Aorta (tissue), 5 donors: ENCODE results near the gene MYO7A. TPM values are rescaled to one million over a fixed set of nuclear protein-coding genes. Genes with fewer than 3 reads are reported as not detected.
A peak's percentile ranks its signal among the peaks of the same experiment; 100 is the strongest.

Experiments used
- ATAC-seq: fragments of 200-7000 bp; cut with Tn5 transposase; one replicate; pipeline ENCODE4 v1.9.1; 2022; ENCODE audit warnings: moderate library complexity; ENCODE audit not compliant: low FRiP score
- DNase-seq, 2 donors: peaks; one replicate each; pipeline ENCODE4 v3.0.0-alpha.2; 2020
- H3K27ac ChIP-seq, 2 donors: one replicate each; pipeline ENCODE4 v1.5.1; 2013; ENCODE audit warnings: low read length in 2 of 2, mild to moderate bottlenecking in 2 of 2, moderate library complexity in 2 of 2, control low read depth in 1 of 2, inconsistent platforms in 1 of 2, low read depth in 1 of 2
- H3K27me3 ChIP-seq, 2 donors: one replicate each; pipeline ENCODE4 v1.6.1; 2013; ENCODE audit warnings: control low read depth in 1 of 2, low read length in 1 of 2, mild to moderate bottlenecking in 1 of 2, moderate library complexity in 1 of 2; ENCODE audit not compliant: insufficient read depth in 2 of 2, control insufficient read depth in 1 of 2
- H3K36me3 ChIP-seq, 2 donors: one replicate each; pipeline ENCODE4 v1.6.1; 2013; ENCODE audit warnings: control low read depth in 1 of 2, low read length in 1 of 2, mild to moderate bottlenecking in 1 of 2; ENCODE audit not compliant: insufficient read depth in 2 of 2, control insufficient read depth in 1 of 2
- H3K4me1 ChIP-seq, 2 donors: one replicate each; pipeline ENCODE4 v1.6.1; 2013; ENCODE audit warnings: low read length in 2 of 2, control low read depth in 1 of 2, mild to moderate bottlenecking in 1 of 2, moderate library complexity in 1 of 2; ENCODE audit not compliant: insufficient read depth in 2 of 2, control insufficient read depth in 1 of 2
- H3K4me3 ChIP-seq, 2 donors: one replicate each; pipeline ENCODE4 v1.5.1; 2013; ENCODE audit warnings: low read length in 2 of 2, control low read depth in 1 of 2, mild to moderate bottlenecking in 1 of 2
- H3K9me3 ChIP-seq: one replicate; pipeline ENCODE4 v1.6.1; 2013; ENCODE audit warnings: mild to moderate bottlenecking, low read length; ENCODE audit not compliant: control insufficient read depth
- WGBS, 2 donors: extraction: QIAGEN DNeasy Blood & Tissue Kit; methylation state at CpG; one replicate each; pipeline ENCODE4 v1.1.7; 2013; 5-methylcytosine and 5-hydroxymethylcytosine counted together
- intact Hi-C, 2 donors: fragments of 100-400 bp; cut with DNase I; formaldehyde crosslinking; loops; one replicate each; pipeline versions ENCODE4 v1.14.2 to v1.15.0; 2022
- polyA plus RNA-seq, 2 donors: library from polyadenylated mRNA; stranded (reverse); fragments of 200-250 nt; gene quantifications; one replicate each; pipeline ENCODE4 v1.2.3, GENCODE V29; 2013
- total RNA-seq, 2 donors: library from RNA; stranded (reverse); fragmentation: NEBNext Ultra II Directional; extraction: Animal tissue kit (Norgen Biotek cat#: 25700); gene quantifications; one replicate each; pipeline ENCODE4 v1.2.1, GENCODE V29; 2021
- donor health status: healthy with polysubstance abuse.
- donor health status: Bipolar disorder and iron deficiency.
- donor health status: DM: no; HTN: no; CAD: no.
- donor health status: DM: no; HTN: no; CAD: no.
- donor health status: DM: yes; HTN: yes; CAD: no.

The MYO7A gene
- total and polyA plus RNA-seq, 4 donors: 1.9 to 27.9 (median 6.9) TPM

DNA sequence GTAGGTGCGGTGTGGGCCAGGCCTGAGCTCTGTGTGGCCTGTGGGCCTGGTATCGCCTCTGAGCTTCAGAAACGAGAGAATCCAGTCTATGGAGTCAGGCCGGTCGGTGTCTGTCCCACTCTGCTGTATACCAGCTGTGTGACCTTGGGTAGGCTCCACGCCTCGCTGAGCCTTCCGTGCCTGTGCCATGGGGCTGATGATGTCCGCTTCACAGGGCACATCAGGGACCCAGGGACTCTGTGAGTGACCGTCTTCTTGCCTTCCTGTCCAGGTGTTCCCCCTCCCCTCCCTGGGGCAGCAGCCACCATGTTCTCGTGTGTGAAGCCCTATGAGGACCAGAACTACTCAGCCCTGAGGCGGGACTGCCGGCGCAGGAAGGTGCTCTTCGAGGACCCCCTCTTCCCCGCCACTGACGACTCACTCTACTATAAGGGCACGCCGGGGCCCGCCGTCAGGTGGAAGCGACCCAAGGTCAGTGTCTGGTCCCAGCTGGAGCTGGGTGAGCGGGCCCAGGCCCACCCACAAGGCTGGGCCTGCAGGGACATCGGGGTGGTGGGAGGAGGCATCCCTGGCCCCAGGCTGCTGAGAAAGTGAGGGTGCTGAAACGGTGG, 43.4 kb upstream of the MYO7A start:
- no peak overlapping the region for H3K4me3 ChIP-seq
- no peaks in the 10 kb centered on the region for H3K9me3 ChIP-seq
- ATAC-seq (no peak), DNase-seq (peak; percentile 32 to 63)
- no peak overlapping the region for H3K27ac ChIP-seq
- no peaks in the 10 kb centered on the region for H3K27me3 ChIP-seq
- WGBS, 2 donors: 94 to 95% methylated on average over 24 to 25 of the region's 25 CpGs
- intact Hi-C loops: no loop called here
- H3K4me1 ChIP-seq: no peaks in the 10 kb centered on the region
- H3K36me3 ChIP-seq: no peaks in the 10 kb centered on the region

DNA sequence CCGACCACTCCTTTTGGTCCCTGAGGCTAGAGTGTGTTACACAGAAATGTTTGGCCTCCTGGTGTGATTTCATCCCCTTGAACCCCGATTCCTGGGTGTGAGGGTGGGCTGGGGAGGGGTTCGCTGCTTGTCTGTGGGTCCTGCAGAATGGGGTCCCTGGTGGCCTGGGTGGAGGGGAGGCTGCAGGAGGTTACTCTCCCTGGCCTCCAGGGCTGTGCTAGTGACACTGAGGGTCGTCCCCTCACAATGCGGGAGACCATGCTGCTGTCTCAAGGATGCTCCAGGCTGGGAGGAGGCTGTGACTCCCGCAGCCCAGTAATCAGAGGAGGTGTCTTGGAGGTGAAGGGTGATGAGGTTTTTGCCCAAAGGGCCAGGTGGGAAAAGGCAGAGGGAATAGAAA, 42.4 kb upstream of the MYO7A start:
- H3K4me3 ChIP-seq: no peak overlapping the region
- no peak for ATAC-seq
- DNase-seq: peak in 1 of 2 donors; percentile 59
- intact Hi-C loops: no loop called here
- no peak overlapping the region for H3K27ac ChIP-seq
- H3K9me3 ChIP-seq: no peaks in the 10 kb centered on the region
- no peaks in the 10 kb centered on the region for H3K36me3 ChIP-seq
- no peaks in the 10 kb centered on the region for H3K4me1 ChIP-seq
- no peaks in the 10 kb centered on the region for H3K27me3 ChIP-seq
- 95 to 96% methylated on average over 6 of the region's 6 CpGs for WGBS, 2 donors

DNA sequence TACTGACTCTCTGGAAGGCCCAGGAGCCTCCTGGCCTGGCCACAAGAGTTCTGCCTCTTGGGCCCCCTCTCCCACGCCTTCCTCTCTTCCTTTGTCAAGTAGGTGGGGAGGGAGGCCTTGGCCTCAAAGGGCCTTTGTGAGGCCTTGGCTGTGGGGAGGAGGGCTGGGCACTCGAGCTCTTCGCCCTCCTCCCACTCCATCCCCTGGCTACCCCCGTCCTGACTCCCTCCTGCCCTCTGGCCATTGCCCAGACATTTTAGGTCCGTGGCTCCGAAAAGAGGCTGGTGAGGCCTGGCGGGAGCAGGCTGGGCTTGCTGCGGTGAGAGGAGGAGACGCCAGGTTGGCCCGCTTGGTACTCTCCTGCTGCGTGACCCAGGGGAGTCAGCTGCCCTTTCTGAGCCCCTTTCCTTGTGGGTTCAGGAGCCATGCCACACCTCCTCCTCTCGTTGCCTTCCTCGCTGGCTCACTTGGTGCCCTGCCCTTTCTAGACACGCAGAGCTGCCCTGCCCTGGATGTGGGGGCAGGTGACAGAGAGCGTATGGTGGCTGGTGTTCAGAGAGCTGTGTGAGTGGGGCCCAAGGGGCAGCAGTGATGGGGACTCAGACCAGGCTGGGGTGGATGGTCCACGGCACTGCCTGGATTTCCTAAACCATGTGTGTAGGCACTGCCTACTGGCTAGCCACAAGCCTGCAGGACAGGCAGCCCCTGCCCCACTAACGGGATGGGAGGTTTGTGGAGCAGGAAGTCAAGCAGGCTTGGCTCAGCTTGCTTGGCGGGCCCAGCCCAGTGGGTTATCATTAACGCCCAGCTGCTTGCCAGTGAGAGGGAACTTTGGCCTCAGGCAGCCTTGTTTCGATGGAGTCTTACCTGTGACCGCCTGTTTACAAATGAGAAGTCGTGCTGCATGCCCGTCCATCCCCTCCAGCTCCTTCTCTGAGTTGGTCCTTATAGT, 41.2 kb upstream of the MYO7A start:
- H3K27ac ChIP-seq: no peak overlapping the region
- H3K4me3 ChIP-seq: no peak overlapping the region
- 86 to 87% methylated on average over 22 to 23 of the region's 23 CpGs for WGBS, 2 donors
- ATAC-seq (no peak), DNase-seq (peak; percentile 44 to 71)
- no peaks in the 10 kb centered on the region for H3K36me3 ChIP-seq
- intact Hi-C loops: no loop called here
- no peaks in the 10 kb centered on the region for H3K9me3 ChIP-seq
- H3K4me1 ChIP-seq: no peaks in the 10 kb centered on the region
- no peaks in the 10 kb centered on the region for H3K27me3 ChIP-seq

DNA sequence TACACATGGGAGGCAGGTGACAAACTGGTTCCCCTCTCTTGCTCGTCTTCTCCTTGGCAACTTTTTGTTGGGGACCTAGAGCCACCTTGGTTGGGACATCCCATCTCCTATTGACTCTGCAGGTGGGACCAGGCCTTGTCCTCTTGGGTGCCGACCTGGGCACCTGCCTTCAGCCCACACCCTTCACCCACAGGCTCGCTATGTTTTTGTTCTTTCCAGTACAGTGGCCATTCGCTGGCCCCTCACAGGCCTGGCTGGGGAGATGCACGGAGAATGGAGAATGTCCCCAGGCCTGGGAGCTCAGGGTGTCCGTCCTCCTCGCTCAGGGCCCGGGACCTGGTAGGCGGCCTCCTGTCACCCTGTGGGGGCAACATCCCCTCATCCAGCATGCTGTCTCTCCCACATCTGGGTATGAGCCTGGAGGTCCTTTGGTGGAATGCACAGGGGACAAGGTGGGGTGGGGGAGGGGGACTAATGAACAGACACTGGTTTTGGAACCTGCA, 40.3 kb upstream of the MYO7A start:
- intact Hi-C loops: no loop called here
- 91 to 93% methylated on average over 9 of the region's 9 CpGs for WGBS, 2 donors
- Histone ChIP-seq H3K9me3 (no peaks in the 10 kb centered on the region), H3K27me3 (no peaks in the 10 kb centered on the region), H3K36me3 (no peaks in the 10 kb centered on the region), H3K4me1 (no peaks in the 10 kb centered on the region), H3K27ac (no peak overlapping the region), H3K4me3 (no peak overlapping the region)
- peak in 1 of 2 donors; percentile 51 for DNase-seq
- no peak for ATAC-seq

DNA sequence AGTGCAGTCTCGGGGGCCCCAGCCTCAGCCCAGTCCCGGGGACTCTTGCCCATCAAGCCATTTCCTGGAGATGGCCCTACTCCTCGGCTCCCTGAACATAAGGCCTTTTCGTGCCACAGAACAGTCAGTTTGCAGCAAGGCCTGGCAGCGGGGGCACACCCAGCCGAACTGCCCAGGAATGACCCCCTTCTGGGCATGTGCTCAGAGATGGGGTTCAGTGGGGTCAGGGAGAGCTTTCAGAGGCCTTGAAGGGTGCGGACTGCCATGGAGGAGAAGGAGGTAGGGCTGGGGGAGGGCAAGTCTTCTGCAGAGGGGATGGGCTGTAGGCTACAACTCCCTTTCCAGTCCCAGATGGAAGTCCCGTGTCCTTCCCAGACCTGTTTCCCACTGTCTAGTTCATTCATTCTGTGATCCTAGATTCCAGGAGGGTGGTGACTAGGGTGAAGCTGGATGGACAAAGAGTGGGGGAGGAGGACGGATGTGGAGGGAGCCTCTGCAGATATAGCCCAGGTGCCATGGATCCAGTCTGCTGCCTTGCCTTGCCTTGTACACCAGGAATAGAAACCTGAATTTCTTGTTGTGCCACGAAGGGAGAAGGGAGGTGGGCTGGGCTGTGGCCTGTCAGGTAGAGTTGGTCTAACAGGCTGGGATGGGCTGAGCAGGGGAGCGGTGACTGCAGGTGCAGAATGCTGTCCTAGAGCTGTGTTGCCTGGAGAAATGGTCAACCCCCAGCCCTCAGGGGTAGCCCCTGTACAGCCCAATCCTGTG, 39.6 kb upstream of the MYO7A start:
- intact Hi-C loops: no loop called here
- Histone ChIP-seq H3K27me3 (no peaks in the 10 kb centered on the region), H3K4me1 (no peaks in the 10 kb centered on the region), H3K27ac (no peak overlapping the region), H3K4me3 (no peak overlapping the region), H3K9me3 (no peaks in the 10 kb centered on the region), H3K36me3 (no peaks in the 10 kb centered on the region)
- ATAC-seq: no peak
- WGBS, 2 donors: 75 to 78% methylated on average over 10 to 11 of the region's 11 CpGs
- peak; percentile 32 to 67 for DNase-seq

DNA sequence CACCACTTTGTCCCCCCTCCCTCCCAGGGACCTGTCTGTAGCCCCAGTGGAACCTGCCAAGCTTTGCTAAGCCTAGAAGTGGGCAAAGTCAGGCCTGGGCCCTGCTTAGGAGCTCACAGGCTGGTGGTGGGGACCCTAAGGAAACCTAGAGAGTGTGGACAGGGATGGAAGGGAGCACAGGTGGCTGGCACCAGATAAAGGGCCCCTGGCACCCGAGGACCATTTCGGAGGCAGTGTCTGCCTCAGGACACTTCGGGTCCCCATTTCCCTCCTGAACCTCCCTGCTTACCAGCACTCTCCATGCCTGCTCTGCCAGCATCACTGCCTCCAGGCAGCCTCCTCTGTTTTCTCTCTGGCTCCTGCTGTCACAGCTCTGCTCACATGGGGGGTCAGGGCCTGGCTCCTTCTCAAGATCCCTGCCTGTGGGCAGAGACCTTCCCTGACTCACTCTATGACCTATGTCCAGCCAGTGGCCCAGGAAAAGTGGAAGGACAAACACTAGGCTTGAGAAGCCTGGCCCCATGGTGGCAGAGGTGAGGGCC, 39.0 kb upstream of the MYO7A start:
- intact Hi-C loops: no loop called here
- Histone ChIP-seq H3K27ac (no peak overlapping the region), H3K4me3 (no peak overlapping the region), H3K27me3 (no peaks in the 10 kb centered on the region), H3K4me1 (no peaks in the 10 kb centered on the region), H3K9me3 (no peaks in the 10 kb centered on the region), H3K36me3 (no peaks in the 10 kb centered on the region)
- DNase-seq (peak; percentile 29 to 58), ATAC-seq (no peak)
- WGBS, 2 donors: 83 to 93% methylated on average over 3 of the region's 3 CpGs

DNA sequence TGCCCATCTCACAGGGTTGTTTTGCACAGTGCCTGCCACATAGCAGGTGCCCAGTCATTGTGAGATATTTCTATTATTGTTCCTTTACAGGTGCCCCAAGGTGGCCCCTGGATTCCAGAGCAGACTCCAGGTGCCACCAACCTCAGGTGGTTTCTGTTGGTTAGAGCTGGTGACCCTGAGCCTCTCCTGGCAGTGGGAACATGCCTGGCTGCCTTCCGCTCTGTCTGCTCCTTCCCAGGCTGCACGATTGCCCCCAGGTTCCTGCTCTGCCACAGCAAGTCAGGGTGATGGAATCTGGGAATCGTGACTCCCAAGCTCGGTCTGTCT, 38.0 kb upstream of the MYO7A start:
- no peak overlapping the region for H3K27ac ChIP-seq
- ATAC-seq: no peak
- intact Hi-C loops: loop anchor here in 1 of 2 donors (2.0 kb wide), 1 partner anchor 41 kb away; no protein-coding TSS in a partner anchor
- 82 to 84% methylated on average over 4 of the region's 4 CpGs for WGBS, 2 donors
- H3K9me3 ChIP-seq: no peaks in the 10 kb centered on the region
- peak; percentile 39 to 54 for DNase-seq
- H3K36me3 ChIP-seq: no peaks in the 10 kb centered on the region
- H3K4me1 ChIP-seq: no peaks in the 10 kb centered on the region
- no peaks in the 10 kb centered on the region for H3K27me3 ChIP-seq
- H3K4me3 ChIP-seq: no peak overlapping the region

DNA sequence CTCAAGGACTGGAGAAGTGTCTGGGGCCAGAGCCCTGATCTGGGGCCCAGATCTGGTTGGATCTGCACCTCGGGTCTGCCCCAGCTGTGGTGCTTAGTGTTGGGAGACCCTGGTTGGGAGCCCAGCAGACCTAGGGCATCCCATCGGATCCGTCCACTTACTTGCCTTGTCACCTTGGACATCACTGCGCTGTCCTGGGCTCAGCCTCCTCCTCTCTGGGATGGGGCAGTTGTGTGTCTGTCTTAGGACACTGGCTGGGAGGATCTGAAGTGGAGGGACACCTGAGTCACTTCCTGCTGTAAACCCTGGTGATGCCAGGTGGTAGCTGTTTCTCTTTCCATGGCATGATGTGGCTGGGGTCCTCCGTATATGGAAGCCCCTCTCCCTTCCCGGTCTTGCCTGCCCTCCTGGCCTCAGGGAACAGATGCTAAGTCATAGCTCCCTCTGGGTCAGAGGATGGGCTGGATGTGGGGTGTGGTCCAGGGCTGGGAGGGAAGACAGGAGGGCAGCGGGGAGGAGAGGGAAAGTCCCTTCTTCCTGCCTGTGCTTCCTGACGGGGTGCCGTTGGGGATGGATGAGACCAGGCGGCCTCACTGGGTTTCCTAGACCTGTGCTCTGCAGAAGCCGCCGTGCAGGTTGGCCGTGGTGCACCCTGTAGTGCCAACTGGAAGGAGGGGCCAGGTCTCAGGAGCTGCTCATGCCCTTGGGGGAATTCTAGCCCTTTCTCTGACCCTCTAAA, 37.5 kb upstream of the MYO7A start:
- no peak for ATAC-seq
- no peaks in the 10 kb centered on the region for H3K27me3 ChIP-seq
- H3K4me1 ChIP-seq: no peaks in the 10 kb centered on the region
- WGBS, 2 donors: 74% methylated on average over 12 to 13 of the region's 13 CpGs
- no peaks in the 10 kb centered on the region for H3K9me3 ChIP-seq
- DNase-seq: peak; percentile 41 to 66
- no peak overlapping the region for H3K27ac ChIP-seq
- no peak overlapping the region for H3K4me3 ChIP-seq
- H3K36me3 ChIP-seq: no peaks in the 10 kb centered on the region
- intact Hi-C loops: loop anchor here (1.0 to 2.0 kb wide), 2 partner anchors 42 to 43 kb away; no protein-coding TSS in a partner anchor
